Measurements from ENCODE around the gene CDKAL1.

DNA sequence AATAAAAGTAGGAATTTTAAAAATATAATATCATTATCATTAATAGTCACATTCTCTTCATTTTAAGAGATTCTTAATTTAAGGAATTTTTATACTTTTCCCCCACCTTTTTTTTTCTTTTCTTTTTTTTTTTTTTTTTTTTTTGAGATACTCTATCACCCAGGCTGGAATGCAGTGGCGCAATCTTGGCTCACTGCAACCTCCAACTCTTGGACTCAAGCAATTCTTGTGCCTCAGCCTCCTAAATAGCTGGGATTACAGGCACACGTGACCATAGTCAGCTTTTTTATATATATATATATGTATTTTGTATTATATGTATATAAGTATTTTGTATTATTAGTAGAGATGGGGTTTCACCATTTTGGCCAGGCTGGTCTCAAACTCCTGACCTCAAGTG, 457.7 kb downstream of the CDKAL1 start:
- TF ChIP-seq, protein P1, sequence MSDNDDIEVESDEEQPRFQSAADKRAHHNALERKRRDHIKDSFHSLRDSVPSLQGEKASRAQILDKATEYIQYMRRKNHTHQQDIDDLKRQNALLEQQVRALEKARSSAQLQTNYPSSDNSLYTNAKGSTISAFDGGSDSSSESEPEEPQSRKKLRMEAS (IDR thresholded peaks at IDR 0.05): no peak
- no peak for TF ChIP-seq EP300 (IDR thresholded peaks at IDR 0.05; ENCODE audit: borderline replicate concordance)
- TF ChIP-seq, protein P2, sequence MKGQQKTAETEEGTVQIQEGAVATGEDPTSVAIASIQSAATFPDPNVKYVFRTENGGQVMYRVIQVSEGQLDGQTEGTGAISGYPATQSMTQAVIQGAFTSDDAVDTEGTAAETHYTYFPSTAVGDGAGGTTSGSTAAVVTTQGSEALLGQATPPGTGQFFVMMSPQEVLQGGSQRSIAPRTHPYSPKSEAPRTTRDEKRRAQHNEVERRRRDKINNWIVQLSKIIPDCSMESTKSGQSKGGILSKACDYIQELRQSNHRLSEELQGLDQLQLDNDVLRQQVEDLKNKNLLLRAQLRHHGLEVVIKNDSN (IDR thresholded peaks at IDR 0.05): no peak
- no peak for TF ChIP-seq RAD21 (IDR thresholded peaks at IDR 0.05; ENCODE audit: low read depth)
- TF ChIP-seq NFIC (IDR thresholded peaks at IDR 0.05): no peak
- no peak for TF ChIP-seq ZBTB7A (IDR thresholded peaks at IDR 0.05; ENCODE audit: low read depth)
- TF ChIP-seq, protein P3, sequence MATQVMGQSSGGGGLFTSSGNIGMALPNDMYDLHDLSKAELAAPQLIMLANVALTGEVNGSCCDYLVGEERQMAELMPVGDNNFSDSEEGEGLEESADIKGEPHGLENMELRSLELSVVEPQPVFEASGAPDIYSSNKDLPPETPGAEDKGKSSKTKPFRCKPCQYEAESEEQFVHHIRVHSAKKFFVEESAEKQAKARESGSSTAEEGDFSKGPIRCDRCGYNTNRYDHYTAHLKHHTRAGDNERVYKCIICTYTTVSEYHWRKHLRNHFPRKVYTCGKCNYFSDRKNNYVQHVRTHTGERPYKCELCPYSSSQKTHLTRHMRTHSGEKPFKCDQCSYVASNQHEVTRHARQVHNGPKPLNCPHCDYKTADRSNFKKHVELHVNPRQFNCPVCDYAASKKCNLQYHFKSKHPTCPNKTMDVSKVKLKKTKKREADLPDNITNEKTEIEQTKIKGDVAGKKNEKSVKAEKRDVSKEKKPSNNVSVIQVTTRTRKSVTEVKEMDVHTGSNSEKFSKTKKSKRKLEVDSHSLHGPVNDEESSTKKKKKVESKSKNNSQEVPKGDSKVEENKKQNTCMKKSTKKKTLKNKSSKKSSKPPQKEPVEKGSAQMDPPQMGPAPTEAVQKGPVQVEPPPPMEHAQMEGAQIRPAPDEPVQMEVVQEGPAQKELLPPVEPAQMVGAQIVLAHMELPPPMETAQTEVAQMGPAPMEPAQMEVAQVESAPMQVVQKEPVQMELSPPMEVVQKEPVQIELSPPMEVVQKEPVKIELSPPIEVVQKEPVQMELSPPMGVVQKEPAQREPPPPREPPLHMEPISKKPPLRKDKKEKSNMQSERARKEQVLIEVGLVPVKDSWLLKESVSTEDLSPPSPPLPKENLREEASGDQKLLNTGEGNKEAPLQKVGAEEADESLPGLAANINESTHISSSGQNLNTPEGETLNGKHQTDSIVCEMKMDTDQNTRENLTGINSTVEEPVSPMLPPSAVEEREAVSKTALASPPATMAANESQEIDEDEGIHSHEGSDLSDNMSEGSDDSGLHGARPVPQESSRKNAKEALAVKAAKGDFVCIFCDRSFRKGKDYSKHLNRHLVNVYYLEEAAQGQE (IDR thresholded peaks at IDR 0.05; ENCODE audit: low read depth): no peak
- no peak for TF ChIP-seq EGR1 (IDR thresholded peaks at IDR 0.05)
- TF ChIP-seq YY1 (IDR thresholded peaks at IDR 0.05; ENCODE audit: low read depth): no peak
- TF ChIP-seq TAF1 (IDR thresholded peaks at IDR 0.05; ENCODE audit: low read depth): no peak
- TF ChIP-seq TCF12 (IDR thresholded peaks at IDR 0.05; ENCODE audit: low read depth): no peak
- no peak for TF ChIP-seq CREB1 (IDR thresholded peaks at IDR 0.05; ENCODE audit: low read depth)
